ENCODE data around the gene PLXNA4. TPM values are rescaled to one million over a fixed set of nuclear protein-coding genes. Genes with fewer than 3 reads are reported as not detected.
A peak's percentile ranks its signal among the peaks of the same experiment; 100 is the strongest.

The PLXNA4 gene
- total and polyA plus RNA-seq, 11 donors: 1.8 to 22.1 (median 10.5) TPM

GRCh38 chr7:132141109-132141508 lies 435.2 kb downstream of the PLXNA4 start:
- H3K4me1 ChIP-seq: peaks cover 0 to 25% (median 5%) of the 10 kb centered on the region in 12 donors
- H3K4me3 ChIP-seq: no peak overlapping the region
- DNase-seq: no peak
- peaks cover 0 to 7% (median 0%) of the 10 kb centered on the region in 9 donors for H3K36me3 ChIP-seq
- 76 to 84% (median 79%) methylated on average over 3 of the region's 3 CpGs for WGBS, 4 donors
- peak in 3 of 4 donors; percentile 21 to 38 (median 32) for ATAC-seq
- no peak for TF ChIP-seq POLR2A (IDR thresholded peaks at IDR 0.05)
- TF ChIP-seq, protein P1, sequence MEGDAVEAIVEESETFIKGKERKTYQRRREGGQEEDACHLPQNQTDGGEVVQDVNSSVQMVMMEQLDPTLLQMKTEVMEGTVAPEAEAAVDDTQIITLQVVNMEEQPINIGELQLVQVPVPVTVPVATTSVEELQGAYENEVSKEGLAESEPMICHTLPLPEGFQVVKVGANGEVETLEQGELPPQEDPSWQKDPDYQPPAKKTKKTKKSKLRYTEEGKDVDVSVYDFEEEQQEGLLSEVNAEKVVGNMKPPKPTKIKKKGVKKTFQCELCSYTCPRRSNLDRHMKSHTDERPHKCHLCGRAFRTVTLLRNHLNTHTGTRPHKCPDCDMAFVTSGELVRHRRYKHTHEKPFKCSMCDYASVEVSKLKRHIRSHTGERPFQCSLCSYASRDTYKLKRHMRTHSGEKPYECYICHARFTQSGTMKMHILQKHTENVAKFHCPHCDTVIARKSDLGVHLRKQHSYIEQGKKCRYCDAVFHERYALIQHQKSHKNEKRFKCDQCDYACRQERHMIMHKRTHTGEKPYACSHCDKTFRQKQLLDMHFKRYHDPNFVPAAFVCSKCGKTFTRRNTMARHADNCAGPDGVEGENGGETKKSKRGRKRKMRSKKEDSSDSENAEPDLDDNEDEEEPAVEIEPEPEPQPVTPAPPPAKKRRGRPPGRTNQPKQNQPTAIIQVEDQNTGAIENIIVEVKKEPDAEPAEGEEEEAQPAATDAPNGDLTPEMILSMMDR (IDR thresholded peaks at IDR 0.05): no peak
- H3K9me3 ChIP-seq: no peaks in the 10 kb centered on the region
- intact Hi-C loops (cut with DNase I): loop anchor here in 1 of 10 donors (10.0 kb wide), 1 partner anchor 196 kb away; no protein-coding TSS in a partner anchor
- no peaks in the 10 kb centered on the region for H3K27me3 ChIP-seq
- H3K27ac ChIP-seq: no peak overlapping the region

GRCh38 chr7:132140341-132140740 lies 435.9 kb downstream of the PLXNA4 start:
- H3K36me3 ChIP-seq: peaks cover 0 to 7% (median 0%) of the 10 kb centered on the region in 9 donors
- no peaks in the 10 kb centered on the region for H3K27me3 ChIP-seq
- no peak for TF ChIP-seq POLR2A (IDR thresholded peaks at IDR 0.05)
- TF ChIP-seq, protein P1 (IDR thresholded peaks at IDR 0.05): no peak
- WGBS, 4 donors: 71 to 89% (median 77%) methylated on average over 5 of the region's 5 CpGs
- intact Hi-C loops (cut with DNase I): loop anchor here in 1 of 10 donors (10.0 kb wide), 1 partner anchor 196 kb away; no protein-coding TSS in a partner anchor
- peaks cover 0 to 25% (median 5%) of the 10 kb centered on the region in 12 donors for H3K4me1 ChIP-seq
- no peaks in the 10 kb centered on the region for H3K9me3 ChIP-seq
- no peak overlapping the region for H3K4me3 ChIP-seq
- DNase-seq: peak in 1 of 5 donors; percentile 33
- peak in 2 of 4 donors; percentile 35 to 63 for ATAC-seq
- no peak overlapping the region for H3K27ac ChIP-seq

DNA sequence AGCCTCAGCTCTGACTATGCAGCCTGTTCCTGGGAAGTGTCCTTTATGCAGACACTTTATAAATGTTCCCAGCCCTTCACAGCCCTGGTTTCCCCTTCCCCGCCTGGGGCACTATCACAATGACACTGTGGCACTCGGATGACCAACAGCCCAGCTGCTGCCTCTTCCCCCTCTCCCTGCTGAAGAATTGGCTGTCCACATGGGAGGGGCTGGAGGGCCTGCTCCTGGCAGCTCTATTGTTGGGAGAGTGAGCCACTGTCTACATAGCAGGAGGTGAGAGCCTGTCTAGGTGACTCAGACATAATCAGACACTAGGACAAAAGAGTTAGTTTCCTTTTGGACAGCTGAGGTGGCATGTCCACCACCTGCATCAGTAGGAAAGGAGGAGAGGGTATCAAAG lies 437.5 kb downstream of the PLXNA4 start:
- no peaks in the 10 kb centered on the region for H3K27me3 ChIP-seq
- H3K4me3 ChIP-seq: no peak overlapping the region
- ATAC-seq (peak in 3 of 4 donors; percentile 41 to 53 (median 45)), DNase-seq (no peak)
- WGBS, 4 donors: 77 to 93% (median 87%) methylated on average over 2 of the region's 2 CpGs
- H3K4me1 ChIP-seq: peaks cover 0 to 25% (median 5%) of the 10 kb centered on the region in 12 donors
- peaks cover 0 to 5% (median 0%) of the 10 kb centered on the region in 9 donors for H3K36me3 ChIP-seq
- H3K9me3 ChIP-seq: no peaks in the 10 kb centered on the region
- intact Hi-C loops (cut with DNase I): no loop called here
- no peak overlapping the region for H3K27ac ChIP-seq
- TF ChIP-seq POLR2A (IDR thresholded peaks at IDR 0.05): no peak
- TF ChIP-seq, protein P1 (IDR thresholded peaks at IDR 0.05): no peak

- WGBS, 4 donors: 94 to 98% (median 97%) methylated on average over 5 of the region's 5 CpGs
- no peak for DNase-seq
- intact Hi-C loops (cut with DNase I): no loop called here
- H3K36me3 ChIP-seq: peaks cover 0 to 5% (median 0%) of the 10 kb centered on the region in 9 donors
- H3K27ac ChIP-seq: no peak overlapping the region
- no peak for ATAC-seq
- H3K4me1 ChIP-seq: peaks cover 0 to 25% (median 5%) of the 10 kb centered on the region in 12 donors
- no peaks in the 10 kb centered on the region for H3K27me3 ChIP-seq
- H3K9me3 ChIP-seq: no peaks in the 10 kb centered on the region
- no peak overlapping the region for H3K4me3 ChIP-seq
- TF ChIP-seq POLR2A (IDR thresholded peaks at IDR 0.05): no peak
- TF ChIP-seq, protein P1 (IDR thresholded peaks at IDR 0.05): no peak
Measured at GRCh38 chr7:132137681-132138080, 438.6 kb downstream of the PLXNA4 start.
